Cortex of kidney (tissue), 1 donor: ENCODE measurements around the gene CRAMP1.
"Not testable (repeated sequence)": the region's sequence is repeated elsewhere in the genome, so short reads cannot be mapped to it uniquely, and the experiment has no call there.

ENCODE experiments used
- DNase-seq: peaks from one replicate; lab custom pipeline; 2025; lab: John Stamatoyannopoulos, UW

CRAMP1 gene

GRCh38 chr16:1713331-1713730 lies 101.2 kb downstream of the CRAMP1 start:
- no peak for DNase-seq

GRCh38 chr16:1713933-1714332 lies 101.8 kb downstream of the CRAMP1 start:
- no peak for DNase-seq

GRCh38 chr16:1715220-1715619 lies 103.1 kb downstream of the CRAMP1 start:
- DNase-seq, result no peak

GRCh38 chr16:1718236-1718635 lies 106.1 kb downstream of the CRAMP1 start:
- not testable (repeated sequence) for DNase-seq

GRCh38 chr16:1719559-1720229 lies 107.5 kb downstream of the CRAMP1 start:
- DNase-seq, result not testable (repeated sequence)

DNA sequence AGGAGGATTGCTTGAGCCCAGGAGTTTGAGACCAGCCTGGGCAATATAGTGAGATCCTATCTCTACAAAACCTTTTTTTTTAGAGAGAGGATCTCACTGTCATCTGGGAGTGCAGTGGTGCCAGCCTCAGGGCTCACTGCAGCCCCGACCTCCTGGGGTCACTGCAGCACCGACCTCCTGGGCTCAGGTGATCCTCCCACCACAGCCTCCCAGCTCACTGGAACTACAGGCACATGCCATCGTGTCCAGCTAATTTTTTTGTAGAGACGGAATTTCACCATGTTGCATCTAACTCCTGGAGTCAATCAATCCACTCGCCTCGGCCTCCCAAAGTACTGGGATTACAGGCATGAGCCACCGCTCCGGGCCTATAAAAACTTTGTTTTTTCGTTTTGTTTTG lies 109.2 kb downstream of the CRAMP1 start:
- DNase-seq, result no peak

GRCh38 chr16:1723450-1724147 lies 111.4 kb downstream of the CRAMP1 start:
- no peak for DNase-seq

GRCh38 chr16:1724491-1724890 lies 112.3 kb downstream of the CRAMP1 start:
- no peak for DNase-seq

- no peak for DNase-seq
Observed at GRCh38 chr16:1726661-1727502, 114.7 kb downstream of the CRAMP1 start.
